CD4-positive, alpha-beta T cell treated with Interleukin-12 subunit alpha and Interleukin-12 subunit beta, for 1 hour (primary cell): Measurements from ENCODE around the gene DCTN1.
A peak's percentile ranks its signal among the peaks of the same experiment; 100 is the strongest.
"Not testable (repeated sequence)": the region's sequence is repeated elsewhere in the genome, so short reads cannot be mapped to it uniquely, and the experiment has no call there.

Experiments
- DNase-seq: peaks from one replicate; pipeline ENCODE4 v3.0.0-alpha.2; 2020

Gene DCTN1

GRCh38 chr2:74379851-74380789 is at the start of gene DCTN1:
TSS of gene DCTN1 (minus strand) at chr2:74380311. CDS start at chr2:74380037, 274 bp downstream.
- peak; percentile 21 for DNase-seq

- no peak for DNase-seq
These were observed 48.6 kb upstream of the DCTN1 start for GRCh38 chr2:74428675-74429074.

GRCh38 chr2:74427551-74427950 is 47.4 kb upstream of the DCTN1 start:
- DNase-seq: no peak

- no peak for DNase-seq
These were observed 46.2 kb upstream of the DCTN1 start for GRCh38 chr2:74426181-74426758.

GRCh38 chr2:74425523-74425922 is 45.4 kb upstream of the DCTN1 start:
- DNase-seq: no peak

GRCh38 chr2:74424995-74425406 is 44.9 kb upstream of the DCTN1 start:
- DNase-seq: no peak

GRCh38 chr2:74424139-74424992 is 44.3 kb upstream of the DCTN1 start:
- no peak for DNase-seq

GRCh38 chr2:74423231-74424095 is 43.4 kb upstream of the DCTN1 start:
- no peak for DNase-seq

- DNase-seq: peak; percentile 95
These were observed 41.2 kb upstream of the DCTN1 start, which contains the start of the genes C2orf81 and WDR54 for GRCh38 chr2:74421221-74421870. TSS of gene C2orf81 (minus strand) at chr2:74421619. CDS start at chr2:74421560, 59 bp downstream. TSS of gene WDR54 (plus strand) at chr2:74421730. CDS start at chr2:74422154, 424 bp downstream.

- DNase-seq: not testable (repeated sequence)
These were observed 40.5 kb upstream of the DCTN1 start for GRCh38 chr2:74420443-74421103.

GRCh38 chr2:74420006-74420405 is 39.9 kb upstream of the DCTN1 start:
- DNase-seq: no peak

- no peak for DNase-seq
These were observed 39.2 kb upstream of the DCTN1 start for GRCh38 chr2:74419345-74419744.

- no peak for DNase-seq
These were observed 38.2 kb upstream of the DCTN1 start for GRCh38 chr2:74418312-74418711.

- DNase-seq: no peak
These were observed 37.7 kb upstream of the DCTN1 start for GRCh38 chr2:74417763-74418162.

- DNase-seq: no peak
These were observed 37.1 kb upstream of the DCTN1 start for GRCh38 chr2:74417197-74417596.

- DNase-seq: no peak
These were observed 36.7 kb upstream of the DCTN1 start for GRCh38 chr2:74416778-74417177.

- DNase-seq: no peak
These were observed 35.8 kb upstream of the DCTN1 start for GRCh38 chr2:74415762-74416395.

- no peak for DNase-seq
These were observed 35.0 kb upstream of the DCTN1 start for GRCh38 chr2:74414881-74415761.

GRCh38 chr2:74414441-74414840 is 34.3 kb upstream of the DCTN1 start:
- no peak for DNase-seq
